Liver (tissue), 9 donors: ENCODE data around the gene SLC30A10. TPM values are rescaled to one million over a fixed set of nuclear protein-coding genes. Genes with fewer than 3 reads are reported as not detected.

Experiments used
- DNase-seq: peaks from one replicate; pipeline ENCODE4 v3.0.0-alpha.2; 2017; ENCODE audit warnings: low spot score
- H3K27ac ChIP-seq, 2 donors: one replicate each; pipeline ENCODE4 v1.7.0; 2013; ENCODE audit warnings: inconsistent platforms in 2 of 2, low read length in 2 of 2, control low read depth in 1 of 2, low read depth in 1 of 2, mild to moderate bottlenecking in 1 of 2
- H3K27me3 ChIP-seq, 4 donors: one replicate each; pipeline versions ENCODE4 v1.6.1 to v1.7.0; 2013; ENCODE audit warnings: low read length in 3 of 4, inconsistent platforms in 1 of 4, mild to moderate bottlenecking in 1 of 4, moderate library complexity in 1 of 4; ENCODE audit not compliant: control insufficient read depth in 4 of 4, insufficient read depth in 4 of 4
- H3K36me3 ChIP-seq, 4 donors: one replicate each; pipeline versions ENCODE4 v1.6.1 to v1.7.0; 2013; ENCODE audit warnings: low read length in 3 of 4, mild to moderate bottlenecking in 3 of 4, low read depth in 1 of 4, moderate library complexity in 1 of 4; ENCODE audit not compliant: control insufficient read depth in 4 of 4, insufficient read depth in 3 of 4
- H3K4me1 ChIP-seq, 4 donors: one replicate each; pipeline versions ENCODE4 v1.6.1 to v1.7.0; 2013; ENCODE audit warnings: low read length in 3 of 4, mild to moderate bottlenecking in 3 of 4, moderate library complexity in 1 of 4; ENCODE audit not compliant: control insufficient read depth in 4 of 4, insufficient read depth in 4 of 4
- H3K4me3 ChIP-seq, 3 donors: one replicate each; pipeline versions ENCODE4 v1.6.1 to v1.7.0; 2013; ENCODE audit warnings: low read length in 3 of 3, control low read depth in 1 of 3, low read depth in 1 of 3, mild to moderate bottlenecking in 1 of 3
- H3K9ac ChIP-seq, 2 donors: one replicate each; pipeline ENCODE4 v1.7.0; 2013; ENCODE audit warnings: low read length in 2 of 2, mild to moderate bottlenecking in 2 of 2, moderate library complexity in 2 of 2, control low read depth in 1 of 2, low read depth in 1 of 2
- H3K9me3 ChIP-seq, 4 donors: one replicate each; pipeline versions ENCODE4 v1.6.1 to v1.7.0; 2013; ENCODE audit warnings: low read length in 3 of 4; ENCODE audit not compliant: control insufficient read depth in 4 of 4
- EGR1 ChIP-seq, 2 donors: IDR thresholded peaks; 2 replicates each; pipeline ENCODE4 v1.6.1; 2016 to 2018; ENCODE audit warnings: antibody characterized with exemption in 2 of 2, low read depth in 2 of 2
- FOXA1 ChIP-seq: IDR thresholded peaks from 2 replicates; pipeline ENCODE4 v1.6.1; 2016; ENCODE audit warnings: antibody characterized with exemption
- FOXA2 ChIP-seq: IDR thresholded peaks from 2 replicates; pipeline ENCODE4 v1.6.1; 2016; ENCODE audit warnings: antibody characterized with exemption
- GABPA ChIP-seq, 2 donors: IDR thresholded peaks in 1 of 2; conservative IDR thresholded peaks in 1 of 2; 2 replicates each; pipeline ENCODE4 v1.6.1; 2016; ENCODE audit warnings: antibody characterized with exemption in 2 of 2, mild to moderate bottlenecking in 1 of 2, moderate library complexity in 1 of 2
- HNF4A ChIP-seq, 2 donors: conservative IDR thresholded peaks; 2 replicates each; pipeline ENCODE4 v1.6.1; 2016; ENCODE audit warnings: antibody characterized with exemption in 2 of 2, mild to moderate bottlenecking in 2 of 2
- HNF4G ChIP-seq: IDR thresholded peaks from 2 replicates; pipeline ENCODE4 v1.6.1; 2016; ENCODE audit warnings: antibody characterized with exemption
- JUND ChIP-seq, 2 donors: IDR thresholded peaks; 2 replicates each; pipeline ENCODE4 v1.6.1; 2016; ENCODE audit warnings: antibody characterized with exemption in 2 of 2
- NR2F2 ChIP-seq: IDR thresholded peaks from 2 replicates; pipeline ENCODE4 v1.6.1; 2016; ENCODE audit warnings: antibody characterized with exemption
- RAD21 ChIP-seq, 2 donors: IDR thresholded peaks; 2 replicates each; pipeline ENCODE4 v1.6.1; 2016; ENCODE audit warnings: antibody characterized with exemption in 2 of 2, mild to moderate bottlenecking in 2 of 2
- RXRA ChIP-seq, 2 donors: IDR thresholded peaks; 2 replicates each; pipeline ENCODE4 v1.6.1; 2017 to 2018; ENCODE audit warnings: antibody characterized with exemption in 2 of 2, mild to moderate bottlenecking in 1 of 2
- SP1 ChIP-seq: IDR thresholded peaks from 2 replicates; pipeline ENCODE4 v1.6.1; 2018; ENCODE audit warnings: antibody characterized with exemption, mild to moderate bottlenecking
- TAF1 ChIP-seq: conservative IDR thresholded peaks from 2 replicates; pipeline ENCODE4 v1.6.1; 2016; ENCODE audit warnings: antibody characterized with exemption, mild to moderate bottlenecking
- YY1 ChIP-seq: IDR thresholded peaks from 2 replicates; pipeline ENCODE4 v1.6.1; 2016; ENCODE audit warnings: antibody characterized with exemption, mild to moderate bottlenecking
- WGBS: extraction: QIAGEN DNeasy Blood & Tissue Kit; methylation state at CpG from one replicate; pipeline ENCODE4 v1.1.7; 2013; 5-methylcytosine and 5-hydroxymethylcytosine counted together
- polyA plus RNA-seq, 2 donors: library from polyadenylated mRNA; stranded (reverse) in 1 of 2; unstranded in 1 of 2; fragments of 200-250 nt in 1 of 2; fragments of >200 nt in 1 of 2; fragmentation: Nextera tagmentation in 1 of 2; extraction: Ambion mirVana in 1 of 2; gene quantifications; one replicate each; pipeline versions ENCODE4 v1.2.1 to v1.2.3, GENCODE V29; 2013 to 2015
- total RNA-seq, 2 donors: library from RNA; depleted of rRNA; stranded (reverse); fragments of >200 nt; gene quantifications; one replicate each; pipeline ENCODE4 v1.2.3, GENCODE V29; 2014
- TF ChIP-seq, protein P1 (sequence below): IDR thresholded peaks from 2 replicates; pipeline ENCODE4 v1.6.1; 2016; ENCODE audit warnings: antibody characterized with exemption
- TF ChIP-seq, protein P2 (sequence below): IDR thresholded peaks from 2 replicates; pipeline ENCODE4 v1.6.1; 2016; ENCODE audit warnings: antibody characterized with exemption, mild to moderate bottlenecking
- TF ChIP-seq, protein P3 (sequence below): IDR thresholded peaks from 2 replicates; pipeline ENCODE4 v1.6.1; 2016; ENCODE audit warnings: antibody characterized with exemption
- TF ChIP-seq, protein P4 (sequence below): fragments of 150-350 bp; IDR thresholded peaks from 2 replicates; pipeline ENCODE4 v1.5.1; 2017; ENCODE audit warnings: improper control_type of control experiment, low read depth, low read length; ENCODE audit not compliant: missing input control
- TF ChIP-seq, protein P5 (sequence below): IDR thresholded peaks from 2 replicates; pipeline ENCODE4 v1.6.1; 2016; ENCODE audit warnings: antibody characterized with exemption
- donor health status: healthy.
- donor health status: healthy.
- donor health status: healthy.
- donor health status: healthy.
- donor health status: healthy.

The SLC30A10 gene
- total and polyA plus RNA-seq, 4 donors = 18.5 to 90.9 (median 37.6) TPM

DNA sequence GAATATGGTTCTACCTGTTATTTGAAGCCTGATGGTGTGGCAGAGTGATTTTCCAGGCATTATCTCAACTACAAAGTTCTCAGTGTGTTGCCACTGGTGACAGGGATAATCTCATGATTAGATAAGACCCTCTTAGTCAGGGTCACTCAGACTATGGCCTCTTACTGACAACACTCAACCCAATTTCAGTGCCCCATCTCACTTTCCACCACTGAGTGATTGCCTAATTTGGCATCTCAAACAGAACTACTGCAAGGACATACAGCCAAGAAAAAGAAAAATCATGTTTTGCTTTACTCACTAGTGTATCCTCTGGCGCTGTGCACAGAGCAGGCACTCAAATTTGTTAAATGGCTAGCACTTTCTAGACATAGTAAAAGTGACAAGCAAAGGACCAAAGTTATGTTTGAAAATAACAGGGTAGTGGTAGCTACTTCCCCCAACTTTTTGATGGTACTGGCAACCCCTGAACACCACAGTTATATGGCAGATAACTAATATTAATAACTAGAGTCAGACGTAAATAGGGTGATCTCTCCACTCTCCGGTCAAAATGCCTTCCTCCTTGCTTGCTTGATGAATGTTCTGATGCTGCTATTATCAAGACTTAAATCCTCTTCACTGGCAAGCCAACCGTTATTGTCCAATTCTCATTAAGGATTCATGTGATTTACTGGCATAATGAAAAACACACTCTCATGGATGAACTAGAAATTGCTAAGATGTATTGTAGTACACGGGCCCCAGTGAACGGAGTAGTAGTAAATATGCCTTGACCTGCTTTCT lies 37.1 kb upstream of the SLC30A10 start:
- Histone ChIP-seq H3K27ac (no peak overlapping the region), H3K9me3 (no peaks in the 10 kb centered on the region), H3K9ac (no peak overlapping the region), H3K4me1 (peaks cover 0 to 22% (median 3%) of the 10 kb centered on the region in 4 donors), H3K27me3 (no peaks in the 10 kb centered on the region), H3K4me3 (no peak overlapping the region), H3K36me3 (peaks cover 3 to 14% (median 8%) of the 10 kb centered on the region in 4 donors)
- 81% methylated on average over 6 of the region's 6 CpGs for WGBS
- DNase-seq = no peak
- TF ChIP-seq, protein P1, sequence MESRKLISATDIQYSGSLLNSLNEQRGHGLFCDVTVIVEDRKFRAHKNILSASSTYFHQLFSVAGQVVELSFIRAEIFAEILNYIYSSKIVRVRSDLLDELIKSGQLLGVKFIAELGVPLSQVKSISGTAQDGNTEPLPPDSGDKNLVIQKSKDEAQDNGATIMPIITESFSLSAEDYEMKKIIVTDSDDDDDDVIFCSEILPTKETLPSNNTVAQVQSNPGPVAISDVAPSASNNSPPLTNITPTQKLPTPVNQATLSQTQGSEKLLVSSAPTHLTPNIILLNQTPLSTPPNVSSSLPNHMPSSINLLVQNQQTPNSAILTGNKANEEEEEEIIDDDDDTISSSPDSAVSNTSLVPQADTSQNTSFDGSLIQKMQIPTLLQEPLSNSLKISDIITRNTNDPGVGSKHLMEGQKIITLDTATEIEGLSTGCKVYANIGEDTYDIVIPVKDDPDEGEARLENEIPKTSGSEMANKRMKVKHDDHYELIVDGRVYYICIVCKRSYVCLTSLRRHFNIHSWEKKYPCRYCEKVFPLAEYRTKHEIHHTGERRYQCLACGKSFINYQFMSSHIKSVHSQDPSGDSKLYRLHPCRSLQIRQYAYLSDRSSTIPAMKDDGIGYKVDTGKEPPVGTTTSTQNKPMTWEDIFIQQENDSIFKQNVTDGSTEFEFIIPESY = no peak
- peak; percentile 15 for TF ChIP-seq YY1
- TF ChIP-seq, protein P2, sequence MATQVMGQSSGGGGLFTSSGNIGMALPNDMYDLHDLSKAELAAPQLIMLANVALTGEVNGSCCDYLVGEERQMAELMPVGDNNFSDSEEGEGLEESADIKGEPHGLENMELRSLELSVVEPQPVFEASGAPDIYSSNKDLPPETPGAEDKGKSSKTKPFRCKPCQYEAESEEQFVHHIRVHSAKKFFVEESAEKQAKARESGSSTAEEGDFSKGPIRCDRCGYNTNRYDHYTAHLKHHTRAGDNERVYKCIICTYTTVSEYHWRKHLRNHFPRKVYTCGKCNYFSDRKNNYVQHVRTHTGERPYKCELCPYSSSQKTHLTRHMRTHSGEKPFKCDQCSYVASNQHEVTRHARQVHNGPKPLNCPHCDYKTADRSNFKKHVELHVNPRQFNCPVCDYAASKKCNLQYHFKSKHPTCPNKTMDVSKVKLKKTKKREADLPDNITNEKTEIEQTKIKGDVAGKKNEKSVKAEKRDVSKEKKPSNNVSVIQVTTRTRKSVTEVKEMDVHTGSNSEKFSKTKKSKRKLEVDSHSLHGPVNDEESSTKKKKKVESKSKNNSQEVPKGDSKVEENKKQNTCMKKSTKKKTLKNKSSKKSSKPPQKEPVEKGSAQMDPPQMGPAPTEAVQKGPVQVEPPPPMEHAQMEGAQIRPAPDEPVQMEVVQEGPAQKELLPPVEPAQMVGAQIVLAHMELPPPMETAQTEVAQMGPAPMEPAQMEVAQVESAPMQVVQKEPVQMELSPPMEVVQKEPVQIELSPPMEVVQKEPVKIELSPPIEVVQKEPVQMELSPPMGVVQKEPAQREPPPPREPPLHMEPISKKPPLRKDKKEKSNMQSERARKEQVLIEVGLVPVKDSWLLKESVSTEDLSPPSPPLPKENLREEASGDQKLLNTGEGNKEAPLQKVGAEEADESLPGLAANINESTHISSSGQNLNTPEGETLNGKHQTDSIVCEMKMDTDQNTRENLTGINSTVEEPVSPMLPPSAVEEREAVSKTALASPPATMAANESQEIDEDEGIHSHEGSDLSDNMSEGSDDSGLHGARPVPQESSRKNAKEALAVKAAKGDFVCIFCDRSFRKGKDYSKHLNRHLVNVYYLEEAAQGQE = no peak
- no peak for TF ChIP-seq NR2F2
- TF ChIP-seq, protein P3, sequence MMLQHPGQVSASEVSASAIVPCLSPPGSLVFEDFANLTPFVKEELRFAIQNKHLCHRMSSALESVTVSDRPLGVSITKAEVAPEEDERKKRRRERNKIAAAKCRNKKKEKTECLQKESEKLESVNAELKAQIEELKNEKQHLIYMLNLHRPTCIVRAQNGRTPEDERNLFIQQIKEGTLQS = no peak
- TF ChIP-seq FOXA2 = no peak
- TF ChIP-seq JUND (IDR thresholded peaks at IDR 0.05) = no peak
- TF ChIP-seq SP1 = no peak
- no peak for TF ChIP-seq GABPA (IDR thresholded peaks at IDR 0.05 in 1 of 2, conservative IDR thresholded peaks at IDR 0.05 in 1 of 2)
- no peak for TF ChIP-seq FOXA1
- no peak for TF ChIP-seq TAF1
- TF ChIP-seq, protein P4, sequence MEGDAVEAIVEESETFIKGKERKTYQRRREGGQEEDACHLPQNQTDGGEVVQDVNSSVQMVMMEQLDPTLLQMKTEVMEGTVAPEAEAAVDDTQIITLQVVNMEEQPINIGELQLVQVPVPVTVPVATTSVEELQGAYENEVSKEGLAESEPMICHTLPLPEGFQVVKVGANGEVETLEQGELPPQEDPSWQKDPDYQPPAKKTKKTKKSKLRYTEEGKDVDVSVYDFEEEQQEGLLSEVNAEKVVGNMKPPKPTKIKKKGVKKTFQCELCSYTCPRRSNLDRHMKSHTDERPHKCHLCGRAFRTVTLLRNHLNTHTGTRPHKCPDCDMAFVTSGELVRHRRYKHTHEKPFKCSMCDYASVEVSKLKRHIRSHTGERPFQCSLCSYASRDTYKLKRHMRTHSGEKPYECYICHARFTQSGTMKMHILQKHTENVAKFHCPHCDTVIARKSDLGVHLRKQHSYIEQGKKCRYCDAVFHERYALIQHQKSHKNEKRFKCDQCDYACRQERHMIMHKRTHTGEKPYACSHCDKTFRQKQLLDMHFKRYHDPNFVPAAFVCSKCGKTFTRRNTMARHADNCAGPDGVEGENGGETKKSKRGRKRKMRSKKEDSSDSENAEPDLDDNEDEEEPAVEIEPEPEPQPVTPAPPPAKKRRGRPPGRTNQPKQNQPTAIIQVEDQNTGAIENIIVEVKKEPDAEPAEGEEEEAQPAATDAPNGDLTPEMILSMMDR = no peak
- TF ChIP-seq RXRA (IDR thresholded peaks at IDR 0.05) = peak in 1 of 2 donors; percentile 26
- no peak for TF ChIP-seq HNF4G
- TF ChIP-seq RAD21 (IDR thresholded peaks at IDR 0.05) = no peak
- TF ChIP-seq EGR1 (IDR thresholded peaks at IDR 0.05; ENCODE audit: low read depth in 2 of 2) = no peak
- TF ChIP-seq, protein P5, sequence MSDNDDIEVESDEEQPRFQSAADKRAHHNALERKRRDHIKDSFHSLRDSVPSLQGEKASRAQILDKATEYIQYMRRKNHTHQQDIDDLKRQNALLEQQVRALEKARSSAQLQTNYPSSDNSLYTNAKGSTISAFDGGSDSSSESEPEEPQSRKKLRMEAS = no peak
- TF ChIP-seq HNF4A (conservative IDR thresholded peaks at IDR 0.05) = peak in 1 of 2 donors; percentile 37
